ENCODE data around the gene FALEC.
"Not testable (repeated sequence)": the region's sequence is repeated elsewhere in the genome, so short reads cannot be mapped to it uniquely, and the experiment has no call there.

The FALEC gene

DNA sequence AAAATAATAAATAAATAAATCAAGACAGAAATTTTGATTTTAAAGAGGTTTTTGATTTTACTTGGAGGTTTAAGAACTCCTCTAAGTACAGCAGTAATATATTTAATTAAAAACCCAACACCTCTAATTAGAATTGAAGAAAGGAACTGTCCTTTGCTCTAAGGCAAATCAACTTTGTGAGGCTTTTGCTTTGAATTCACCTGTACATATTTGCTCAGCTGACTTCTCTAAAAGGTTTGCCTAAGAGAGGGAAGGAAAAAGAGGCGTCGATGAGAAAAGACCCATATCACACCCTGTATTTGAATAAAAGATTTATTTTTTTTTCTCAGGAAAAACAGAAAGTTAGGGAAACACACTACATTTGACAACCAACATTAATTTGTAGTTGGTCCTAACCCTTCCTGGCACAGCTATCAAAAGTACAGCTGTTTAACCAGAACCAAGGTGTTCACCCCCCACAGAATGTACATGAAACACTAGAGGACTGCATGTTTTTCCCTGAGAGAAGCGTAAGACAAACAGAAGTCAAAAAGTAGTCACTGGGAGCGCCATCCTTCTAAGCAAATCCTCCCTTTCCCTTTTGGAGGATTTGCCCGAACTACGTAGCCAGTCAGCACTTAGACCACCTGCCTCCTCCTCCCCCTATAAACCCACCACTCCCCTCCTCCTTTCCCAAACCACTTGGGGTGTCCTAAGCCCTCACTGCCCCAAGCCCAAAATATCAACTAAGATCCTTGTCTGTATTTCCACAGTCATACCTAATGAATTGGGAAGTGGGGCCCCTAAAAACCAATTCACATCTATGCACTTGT, 58.9 kb downstream of the FALEC start:
- DNase-seq (ENCODE audit: low read depth): no peak

DNA sequence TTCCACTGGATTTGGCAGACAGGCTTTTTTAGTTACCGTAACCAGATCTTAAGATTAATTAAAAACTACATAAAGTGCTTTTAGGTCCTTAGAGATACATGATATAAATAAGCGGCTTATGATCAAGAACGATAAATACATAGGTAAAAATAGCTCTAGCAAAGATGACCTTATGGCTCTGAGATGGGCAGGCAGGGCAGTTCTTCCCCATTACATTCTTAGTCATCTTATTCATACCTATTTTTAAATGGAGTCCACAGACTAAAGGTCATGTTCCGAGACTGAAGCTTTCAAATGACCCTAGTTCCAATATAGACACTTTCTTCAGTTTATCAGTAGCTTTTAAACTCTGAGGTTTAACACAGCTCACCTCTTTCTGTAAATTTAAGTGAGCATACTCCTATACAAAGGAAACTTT, 59.5 kb downstream of the FALEC start:
- no peak for DNase-seq (ENCODE audit: low read depth)

GRCh38 chr1:150575518-150576366, 60.2 kb downstream of the FALEC start:
- DNase-seq (ENCODE audit: low read depth): no peak

DNA sequence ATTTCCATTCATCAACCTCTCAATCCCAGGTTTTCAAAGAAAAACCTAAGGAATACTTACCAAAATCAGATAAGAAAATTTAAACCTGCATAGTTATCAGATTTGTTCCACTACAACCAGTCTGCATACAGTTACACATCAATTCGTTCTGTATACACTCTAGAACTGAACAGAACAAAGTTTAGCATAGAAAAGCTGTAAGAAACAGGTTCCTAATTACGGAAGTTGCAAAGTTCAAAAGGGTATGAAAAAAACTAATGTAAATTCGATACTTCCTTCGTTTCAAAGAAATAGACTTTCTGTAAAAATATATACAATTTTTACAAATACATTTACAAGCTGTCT, 60.8 kb downstream of the FALEC start:
- DNase-seq (ENCODE audit: low read depth): no peak

DNA sequence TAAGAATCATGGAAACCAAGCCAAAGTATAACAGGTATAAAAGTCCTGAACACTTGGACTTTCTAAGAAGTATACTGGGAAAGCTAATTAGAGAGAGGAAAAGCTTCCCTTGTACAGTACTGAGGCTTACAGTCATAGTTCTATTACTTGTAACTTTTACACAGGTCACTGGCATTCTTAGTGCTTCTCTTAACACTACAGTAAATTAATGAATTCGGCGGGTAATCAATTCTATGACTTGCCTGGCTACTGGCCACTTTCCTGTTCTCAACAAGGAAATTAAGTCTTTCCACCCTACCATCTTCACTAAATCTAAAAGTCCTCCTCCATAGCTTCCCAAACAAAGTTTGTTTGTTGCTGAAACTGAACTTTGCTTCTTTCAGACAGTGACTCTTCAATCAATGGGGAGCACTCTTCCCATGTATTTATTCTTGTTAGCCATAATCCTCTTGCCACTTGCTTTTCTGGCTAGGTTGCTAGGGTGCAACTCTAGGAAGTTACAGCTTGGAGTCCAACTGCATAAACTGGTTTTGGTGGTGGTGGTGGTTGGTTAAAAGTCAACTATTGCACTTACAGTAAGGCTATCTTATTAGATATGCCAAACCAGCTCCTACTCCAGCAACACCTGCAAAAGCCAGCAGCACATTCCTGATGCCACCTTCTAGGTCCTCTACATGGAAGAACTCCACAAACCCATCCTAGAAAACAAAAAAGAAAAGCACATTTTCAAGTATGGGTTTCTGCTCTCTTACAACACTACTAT, 61.4 kb downstream of the FALEC start:
- DNase-seq (ENCODE audit: low read depth): no peak

GRCh38 chr1:150577557-150578271, 62.2 kb downstream of the FALEC start:
- no peak for DNase-seq (ENCODE audit: low read depth)

DNA sequence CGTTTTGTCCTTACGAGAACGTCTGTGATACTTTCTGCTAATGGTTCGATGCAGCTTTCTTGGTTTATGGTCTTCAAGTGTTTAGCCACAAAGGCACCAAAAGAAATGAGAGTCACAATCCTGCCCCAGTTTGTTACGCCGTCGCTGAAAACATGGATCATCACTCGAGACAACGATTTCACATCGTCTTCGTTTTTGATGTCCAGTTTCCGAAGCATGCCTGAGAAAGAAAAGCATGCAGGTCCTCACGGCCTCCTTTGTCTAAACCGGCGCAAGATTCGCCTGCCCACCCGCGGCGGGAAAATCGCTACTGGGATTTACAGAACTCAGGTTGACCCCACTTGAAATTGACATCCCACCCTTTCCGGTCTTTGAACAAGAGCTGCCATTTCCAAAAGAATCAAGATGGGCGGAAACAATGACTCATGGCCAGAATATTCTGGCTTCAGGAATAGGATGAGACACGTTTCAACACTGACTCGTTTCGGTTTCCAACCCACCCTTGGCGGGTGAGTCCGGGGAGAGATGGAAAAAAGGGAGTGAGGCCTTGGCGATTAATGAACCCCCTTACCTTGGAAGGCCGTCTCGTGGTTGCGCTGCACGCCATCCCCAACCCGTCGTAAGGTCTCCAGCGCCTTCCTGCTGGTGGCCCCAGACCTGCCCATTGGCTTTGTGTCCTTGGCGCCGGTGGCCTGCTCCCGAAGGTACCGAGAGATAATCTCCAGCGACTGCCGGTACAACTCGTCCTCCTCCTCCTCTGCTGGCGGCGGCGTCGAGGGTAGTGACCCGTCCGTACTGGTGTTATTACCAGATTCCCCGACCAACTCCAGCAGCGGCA, 62.9 kb downstream of the FALEC start:
- DNase-seq (ENCODE audit: low read depth): no peak

GRCh38 chr1:150579110-150579944, 63.8 kb downstream of the FALEC start, which contains the start of gene MCL1:
Gene MCL1 (minus strand): TSS chr1:150579610. CDS start chr1:150579530, 80 bp downstream.
- DNase-seq (ENCODE audit: low read depth): peak; percentile 84

DNA sequence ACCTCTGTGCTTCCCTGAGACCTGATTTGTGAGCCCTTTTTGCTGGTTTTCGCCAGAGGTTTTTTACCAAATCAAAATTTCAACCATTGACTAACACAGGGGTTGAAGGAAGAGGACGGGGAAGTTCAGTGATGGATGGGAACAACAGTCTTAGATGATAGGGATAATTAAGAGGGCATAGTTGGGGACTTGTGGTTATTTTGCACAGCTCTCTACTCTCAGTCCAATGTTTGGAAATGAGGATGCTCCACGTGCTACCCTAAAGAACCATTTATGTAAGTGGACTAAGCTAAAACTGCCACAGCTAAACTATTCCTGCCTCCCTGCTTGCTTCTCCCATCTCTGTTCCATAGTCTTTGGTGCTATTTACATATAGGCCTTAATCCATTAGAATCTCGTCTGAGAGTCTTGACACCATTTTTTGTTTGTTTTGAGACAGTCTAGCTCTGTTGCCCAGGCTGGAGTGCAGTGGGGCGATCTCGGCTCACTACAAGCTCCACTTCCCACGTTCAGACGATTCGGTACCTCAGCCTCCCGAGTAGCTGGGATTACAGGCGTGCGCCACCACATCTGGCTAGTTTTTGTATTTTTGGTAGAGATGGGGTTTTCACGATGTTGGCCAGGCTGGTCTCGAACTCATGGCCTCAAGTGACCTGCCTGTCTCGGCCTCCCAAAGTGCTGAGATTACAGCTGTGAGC, 64.5 kb downstream of the FALEC start:
- DNase-seq (ENCODE audit: low read depth): no peak

DNA sequence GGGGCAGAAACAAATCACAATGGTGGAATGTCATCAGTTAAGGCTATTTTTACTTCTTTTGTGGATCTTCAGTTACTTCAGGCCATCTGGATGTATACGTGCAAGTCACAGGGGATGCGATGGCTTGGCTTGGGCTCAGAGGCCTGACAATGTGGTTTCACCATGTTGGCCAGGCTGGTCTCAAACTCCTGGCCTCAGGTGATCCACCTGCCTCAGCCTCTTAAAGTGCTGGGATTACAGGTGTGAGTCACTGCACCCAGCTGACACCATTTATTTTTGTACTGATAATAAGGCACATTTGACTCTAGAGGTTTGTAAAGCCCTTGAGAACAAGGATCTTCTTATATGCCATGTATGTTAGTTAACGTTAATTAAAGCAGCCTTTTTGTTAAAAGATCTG, 65.4 kb downstream of the FALEC start:
- DNase-seq (ENCODE audit: low read depth): not testable (repeated sequence)

GRCh38 chr1:150581437-150581836, 65.9 kb downstream of the FALEC start:
- DNase-seq (ENCODE audit: low read depth): not testable (repeated sequence)

GRCh38 chr1:150581962-150582361, 66.4 kb downstream of the FALEC start:
- not testable (repeated sequence) for DNase-seq (ENCODE audit: low read depth)

DNA sequence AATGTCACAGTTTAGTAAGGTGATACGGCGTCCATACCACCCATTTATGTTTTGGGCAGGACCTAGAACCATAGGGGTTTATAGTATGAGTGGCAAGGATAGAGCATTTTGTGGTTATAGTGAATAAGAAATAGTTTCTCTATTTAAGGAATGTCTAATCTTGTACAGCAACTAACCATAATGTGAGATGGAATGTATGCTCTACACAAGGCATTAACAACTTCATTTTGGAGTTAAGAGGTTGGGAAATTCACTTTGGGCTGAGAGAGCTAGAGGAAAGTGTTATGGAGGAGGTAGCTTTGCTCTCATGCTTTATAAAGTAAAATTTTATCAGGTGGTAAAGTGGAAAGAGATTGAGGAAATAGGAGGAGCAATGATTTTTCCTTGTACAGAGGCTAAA, 66.8 kb downstream of the FALEC start:
- no peak for DNase-seq (ENCODE audit: low read depth)

Measured in T-helper 22 cell (primary cell).